ENCODE results near the gene GSTA2.
"Not testable (repeated sequence)": the region's sequence is repeated elsewhere in the genome, so short reads cannot be mapped to it uniquely, and the experiment has no call there.

Gene GSTA2

DNA sequence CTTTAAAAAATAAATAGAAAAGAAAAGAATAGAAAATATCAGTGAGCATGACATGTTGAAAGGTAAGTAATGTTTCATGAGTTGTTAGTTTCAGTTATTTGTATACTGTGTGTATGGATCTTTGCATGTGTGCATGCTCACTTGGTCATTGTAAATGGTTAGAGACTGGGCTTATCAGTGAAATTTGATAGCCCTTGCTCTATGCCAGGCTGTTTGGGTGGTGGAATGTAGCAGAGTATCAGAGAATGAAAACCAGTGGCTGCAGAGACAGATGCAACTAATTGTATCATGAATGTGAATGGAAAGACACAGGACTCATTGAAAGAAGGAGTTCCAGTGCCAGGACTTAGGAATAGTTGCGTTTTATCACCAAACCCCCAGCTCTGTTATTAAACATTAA lies 4.2 kb downstream of the GSTA2 start:
- no peak for DNase-seq

DNA sequence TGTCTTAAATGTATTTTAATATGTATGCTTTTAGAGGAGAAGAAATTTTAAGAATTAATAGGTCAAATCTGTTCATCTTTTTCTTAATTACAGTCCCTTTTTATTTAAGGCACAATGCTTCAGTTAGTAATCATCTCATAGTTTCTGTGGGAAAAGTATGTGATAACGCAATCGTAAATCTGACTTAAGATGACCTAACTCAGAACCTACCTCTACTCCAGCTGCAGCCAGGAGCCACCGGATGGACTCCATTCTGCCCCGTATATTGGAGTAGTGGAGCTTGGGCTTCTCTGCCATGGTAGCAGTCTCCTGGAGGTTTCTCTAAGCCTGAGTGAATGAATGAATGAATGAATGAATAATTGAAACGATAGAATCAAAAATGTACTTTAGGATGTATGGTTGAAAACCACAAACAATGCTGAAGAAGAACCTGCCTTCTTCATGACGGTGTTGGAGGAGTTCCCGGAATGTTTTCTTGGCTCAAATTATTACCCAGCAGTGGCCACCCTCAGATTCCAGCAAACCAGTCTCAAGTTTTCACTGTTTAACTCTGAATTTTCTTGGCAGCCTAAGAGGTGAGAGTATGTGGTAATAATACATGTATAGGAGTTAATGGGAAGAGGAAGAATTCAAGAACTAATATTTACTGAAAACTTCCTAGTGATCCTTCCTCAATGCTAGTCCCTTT lies 5.5 kb downstream of the GSTA2 start:
- not testable (repeated sequence) for DNase-seq

DNA sequence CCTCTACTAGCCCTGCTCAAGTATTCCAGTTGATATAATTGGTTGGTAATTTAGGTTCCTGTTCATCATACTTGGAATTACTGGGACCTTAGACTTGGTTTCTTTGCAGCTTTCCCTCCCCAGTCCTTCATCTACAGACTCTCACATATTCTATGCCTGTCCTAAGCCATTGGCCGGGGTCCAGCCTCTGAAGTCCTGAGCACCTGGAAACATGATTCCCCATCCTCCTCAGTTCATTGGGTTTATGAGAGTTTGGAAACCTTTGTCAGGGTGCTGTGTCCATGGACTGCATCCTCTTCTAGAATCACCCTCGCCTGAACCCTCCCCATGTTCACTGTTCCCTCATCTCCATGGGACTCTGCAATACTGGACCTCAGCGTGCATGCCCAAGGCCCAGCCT lies 8.8 kb downstream of the GSTA2 start:
- DNase-seq = no peak

DNA sequence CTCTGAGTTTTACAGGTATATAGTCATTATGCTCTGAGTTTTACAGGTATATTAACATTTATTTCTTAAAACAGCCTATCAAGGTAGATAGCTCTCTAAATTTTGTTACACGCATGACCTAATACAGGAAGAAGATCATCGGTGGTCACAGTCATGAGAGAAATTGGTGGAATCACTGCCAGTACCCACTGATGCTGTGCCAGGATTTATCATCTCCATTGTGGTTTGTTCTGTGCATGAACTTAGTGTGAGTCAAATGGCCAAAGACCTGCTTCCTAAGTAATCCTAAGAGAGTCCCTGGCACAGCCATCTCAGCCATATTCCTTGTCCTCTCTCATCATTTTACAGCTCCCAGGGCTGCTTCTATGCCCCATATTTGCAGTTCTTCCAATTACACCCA lies 10.1 kb downstream of the GSTA2 start:
- not testable (repeated sequence) for DNase-seq

DNA sequence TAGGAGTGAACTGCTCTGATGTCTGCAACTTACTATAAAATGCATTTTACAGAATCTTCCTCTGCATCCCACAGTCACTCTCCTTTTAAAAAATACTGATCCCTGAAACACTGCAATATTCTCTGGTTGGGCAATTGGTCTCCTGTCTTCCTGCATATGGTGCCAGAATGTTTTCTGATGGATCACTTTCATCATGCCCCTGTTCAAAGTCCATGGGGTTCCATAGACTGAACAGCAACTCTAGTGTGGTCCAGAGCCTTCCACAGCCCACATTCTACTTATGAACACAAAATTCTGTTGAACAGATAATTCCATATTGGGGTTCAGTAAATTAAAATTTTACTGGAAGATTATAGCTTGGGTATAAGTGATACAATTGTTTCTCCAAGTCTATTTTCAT lies 11.0 kb downstream of the GSTA2 start:
- no peak for DNase-seq

DNA sequence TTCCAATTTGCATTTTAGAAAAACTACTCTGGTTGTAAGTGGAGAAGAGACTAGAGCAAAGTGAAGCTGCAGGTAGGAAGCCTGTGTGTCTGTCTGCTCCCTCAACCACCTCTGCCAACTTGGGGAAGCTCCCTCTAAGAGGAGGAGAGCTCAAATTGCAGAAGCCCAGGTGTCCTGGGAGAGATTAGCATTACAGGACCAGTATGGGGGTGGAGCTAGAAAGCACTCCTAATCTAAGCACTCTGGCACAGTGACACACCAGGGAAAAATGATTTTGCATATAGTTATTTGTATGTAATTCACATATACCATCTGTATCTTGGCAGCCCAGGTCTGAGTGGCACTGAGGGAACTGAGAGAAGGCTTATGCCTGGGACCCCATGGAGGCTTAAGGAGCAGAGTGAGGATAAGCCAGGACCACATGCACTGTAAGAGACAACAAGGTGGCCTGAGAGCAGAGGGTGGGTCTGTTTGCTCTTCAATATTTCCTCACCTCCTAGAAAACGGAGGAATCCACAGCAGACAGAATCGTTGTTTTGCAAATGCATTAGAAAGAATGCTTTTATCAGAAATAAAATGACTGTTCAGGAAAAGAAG lies 13.6 kb downstream of the GSTA2 start:
- DNase-seq = no peak

DNA sequence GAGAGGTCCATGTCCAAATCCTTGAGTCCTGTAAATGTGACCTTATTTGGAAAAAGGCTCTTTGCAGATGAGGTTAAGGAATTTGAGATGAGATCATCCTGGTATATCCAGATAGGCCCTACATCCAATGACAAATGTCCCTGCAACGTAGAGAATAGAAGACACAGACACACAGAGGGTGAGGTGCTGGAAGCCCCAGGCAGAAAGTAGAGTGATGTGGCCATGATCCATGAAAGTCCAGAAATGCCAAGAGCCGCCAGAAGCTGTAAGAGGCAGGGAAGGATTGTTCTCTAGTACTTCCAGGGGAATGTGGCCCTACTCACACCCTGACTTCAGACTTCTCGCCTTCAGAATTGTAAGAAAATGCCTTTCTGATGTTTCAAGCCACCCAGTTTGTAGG lies 16.0 kb downstream of the GSTA2 start:
- DNase-seq = not testable (repeated sequence)

DNA sequence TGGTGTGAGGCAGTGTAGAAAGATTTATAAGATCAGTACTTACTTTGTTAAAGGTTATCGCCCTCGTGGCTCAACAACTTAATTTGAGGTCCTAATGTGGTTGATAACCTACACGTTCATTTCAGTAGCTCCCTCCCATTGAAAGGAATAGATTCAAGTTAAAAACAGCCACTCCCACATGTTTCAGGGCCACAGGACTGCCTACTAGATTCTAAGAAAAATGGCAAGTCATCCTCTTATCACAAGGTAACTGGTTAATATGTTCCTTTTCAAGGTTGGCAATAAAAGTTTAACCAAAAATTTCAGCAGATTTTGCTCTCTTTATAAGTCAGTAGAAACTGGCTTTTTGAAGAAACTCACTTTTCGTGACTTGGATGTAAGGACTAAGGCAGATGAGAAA lies 17.1 kb downstream of the GSTA2 start:
- no peak for DNase-seq

GRCh38 chr6:52745764-52746201 lies 17.5 kb downstream of the GSTA2 start:
- no peak for DNase-seq

DNA sequence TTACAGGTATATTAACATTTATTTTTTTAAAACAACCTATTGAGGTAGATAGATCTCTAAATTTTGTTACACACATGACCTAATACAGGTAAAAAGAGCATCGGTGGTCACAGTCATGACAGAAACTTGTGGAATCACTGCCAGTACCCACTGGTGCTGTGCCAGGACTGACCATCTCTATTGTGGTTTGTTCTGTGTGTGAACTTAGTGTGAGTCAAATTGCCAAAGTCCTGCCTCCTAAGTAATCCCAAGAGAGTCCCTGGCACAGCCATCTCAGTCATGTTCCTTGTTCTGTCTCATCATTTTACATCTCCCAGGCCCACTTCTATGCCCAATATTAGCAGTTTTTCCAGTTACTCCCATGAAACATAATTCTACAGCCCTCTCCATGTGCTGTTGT lies 21.4 kb downstream of the GSTA2 start:
- no peak for DNase-seq

- no peak for DNase-seq
Measured at GRCh38 chr6:52739627-52740026, 23.6 kb downstream of the GSTA2 start.

- no peak for DNase-seq
Measured at GRCh38 chr6:52739134-52739533, 24.1 kb downstream of the GSTA2 start.

DNA sequence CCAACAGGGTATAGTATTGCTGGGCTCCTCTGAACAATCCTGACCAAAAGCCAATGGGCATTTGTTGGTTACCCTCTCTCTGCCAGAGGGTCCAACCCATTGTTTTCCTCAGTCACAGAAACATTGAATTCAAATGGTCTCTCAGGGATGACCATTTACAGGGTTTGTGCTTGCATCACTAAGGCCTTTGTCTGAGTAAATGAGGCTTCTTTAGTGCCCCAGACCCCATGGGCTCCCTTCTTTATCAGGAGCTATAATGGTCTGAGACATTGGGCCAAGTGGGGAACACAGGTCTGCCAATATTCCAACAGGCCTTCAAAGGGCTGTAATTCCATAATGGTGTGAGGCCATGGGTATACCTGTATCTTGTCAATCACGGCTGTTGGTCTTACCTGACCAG lies 27.1 kb downstream of the GSTA2 start:
- no peak for DNase-seq

GRCh38 chr6:52735071-52735470 lies 28.2 kb downstream of the GSTA2 start:
- no peak for DNase-seq

DNA sequence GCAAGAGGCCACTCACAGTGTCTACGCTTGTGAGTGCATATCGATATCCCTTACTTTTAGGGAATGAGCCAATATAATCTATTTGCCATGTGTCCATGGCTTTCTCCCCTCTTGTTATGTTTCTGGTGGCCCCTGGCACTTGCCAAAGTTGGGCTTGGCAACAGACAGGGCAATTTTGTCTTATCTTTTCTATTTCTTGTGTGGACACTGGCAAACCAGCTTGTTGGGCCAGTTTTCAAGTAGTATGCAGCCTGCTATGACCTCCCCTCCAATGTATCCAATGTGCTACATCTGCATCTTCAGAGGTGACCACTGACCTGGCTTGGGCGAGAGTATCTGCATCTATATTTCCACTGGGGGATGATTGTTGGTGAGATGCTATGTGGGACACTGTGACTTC lies 29.2 kb downstream of the GSTA2 start:
- DNase-seq = no peak

DNA sequence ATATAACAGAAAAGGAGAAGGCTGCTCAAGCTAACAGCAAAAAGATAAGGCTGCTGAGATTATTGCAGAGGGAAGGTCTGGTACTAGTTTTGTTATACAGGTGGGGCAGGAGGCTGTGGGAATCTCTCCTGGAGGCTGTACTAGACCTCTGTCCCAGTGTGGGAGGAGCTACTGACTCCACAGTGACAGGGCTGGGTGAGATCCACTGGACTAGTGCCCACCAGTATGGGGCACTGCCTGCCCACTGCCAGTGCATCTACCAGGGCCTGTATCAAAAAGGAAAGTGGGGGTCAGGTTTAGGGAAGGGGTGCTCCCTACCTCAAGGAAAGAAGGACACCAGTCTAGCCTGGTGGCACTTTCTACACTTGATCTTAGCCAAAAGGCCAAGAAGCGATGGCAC lies 30.1 kb downstream of the GSTA2 start:
- no peak for DNase-seq

GRCh38 chr6:52731719-52732118 lies 31.6 kb downstream of the GSTA2 start:
- no peak for DNase-seq

DNA sequence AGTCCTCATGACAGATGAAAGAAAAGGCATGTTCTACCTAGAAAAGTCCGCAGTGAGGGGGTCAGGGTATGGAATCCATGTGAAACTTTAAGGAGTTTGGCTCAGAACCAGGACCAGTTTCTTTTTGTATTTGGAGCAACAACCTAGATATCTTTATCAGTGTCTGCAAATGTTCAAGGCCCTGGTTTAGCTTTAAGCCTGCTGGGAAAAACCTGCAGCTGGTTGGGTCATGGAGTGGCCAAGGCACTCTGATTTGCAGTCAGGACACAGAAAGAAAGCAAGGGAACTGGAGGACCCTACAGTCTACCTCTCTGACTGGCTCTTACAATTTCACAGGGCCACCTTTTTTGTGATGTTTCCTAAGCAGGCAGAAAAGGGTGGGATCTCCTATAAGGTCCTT lies 33.7 kb downstream of the GSTA2 start:
- DNase-seq = no peak

DNA sequence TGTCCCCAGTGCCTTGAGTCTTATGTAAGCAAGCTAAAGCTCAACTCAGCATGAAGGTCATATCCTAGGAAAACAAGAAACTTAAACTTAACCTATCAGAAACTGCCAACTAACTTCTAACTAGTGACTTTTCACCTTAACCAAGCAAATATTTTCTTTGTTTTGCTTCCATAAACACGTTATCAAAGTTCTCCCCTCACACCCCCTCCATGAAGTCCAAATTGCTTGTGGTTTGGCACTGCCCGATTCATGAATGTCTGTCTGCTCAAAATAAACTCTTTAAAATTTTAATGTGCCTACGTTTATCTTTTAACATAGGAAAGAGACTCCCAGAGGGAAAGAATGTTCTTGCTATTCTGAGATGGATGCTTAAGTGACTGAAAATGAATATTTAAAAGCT lies 34.9 kb downstream of the GSTA2 start:
- DNase-seq = no peak

DNA sequence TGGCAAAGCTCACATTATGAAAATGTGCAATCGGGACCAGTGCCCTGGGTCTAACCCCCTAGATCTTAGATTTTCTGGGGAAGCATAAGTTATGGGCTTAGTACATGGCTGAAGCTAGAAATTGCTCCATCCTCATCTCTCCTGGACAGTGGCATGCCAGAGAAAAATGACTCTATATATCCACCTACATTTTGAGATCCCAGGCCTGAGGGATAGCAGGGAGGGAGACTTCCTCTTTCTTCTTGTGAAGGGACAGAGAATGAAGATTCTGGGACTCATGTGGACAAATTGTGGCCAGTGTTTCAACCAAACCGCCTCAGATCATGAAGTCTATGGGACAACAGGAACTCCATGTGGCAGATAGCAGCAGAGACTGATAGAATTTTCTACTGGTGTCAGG lies 35.4 kb downstream of the GSTA2 start:
- no peak for DNase-seq

GRCh38 chr6:52726741-52727535 lies 36.3 kb downstream of the GSTA2 start:
- no peak for DNase-seq

DNA sequence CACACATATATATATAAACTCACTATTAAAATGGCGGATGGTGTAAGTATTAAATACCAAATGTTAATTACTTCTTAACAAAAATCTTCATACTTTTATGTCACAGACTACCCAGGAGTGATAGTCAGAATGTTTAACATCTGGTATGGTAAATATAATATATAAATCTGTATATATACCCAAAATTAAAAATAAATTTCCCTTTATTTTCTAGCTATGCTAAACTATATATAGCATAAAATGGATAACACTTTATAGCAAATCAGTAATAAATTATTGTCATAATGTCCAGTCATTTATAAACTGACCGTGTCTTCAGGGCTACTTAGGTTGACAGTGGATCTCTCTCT lies 37.1 kb downstream of the GSTA2 start:
- DNase-seq = no peak

DNA sequence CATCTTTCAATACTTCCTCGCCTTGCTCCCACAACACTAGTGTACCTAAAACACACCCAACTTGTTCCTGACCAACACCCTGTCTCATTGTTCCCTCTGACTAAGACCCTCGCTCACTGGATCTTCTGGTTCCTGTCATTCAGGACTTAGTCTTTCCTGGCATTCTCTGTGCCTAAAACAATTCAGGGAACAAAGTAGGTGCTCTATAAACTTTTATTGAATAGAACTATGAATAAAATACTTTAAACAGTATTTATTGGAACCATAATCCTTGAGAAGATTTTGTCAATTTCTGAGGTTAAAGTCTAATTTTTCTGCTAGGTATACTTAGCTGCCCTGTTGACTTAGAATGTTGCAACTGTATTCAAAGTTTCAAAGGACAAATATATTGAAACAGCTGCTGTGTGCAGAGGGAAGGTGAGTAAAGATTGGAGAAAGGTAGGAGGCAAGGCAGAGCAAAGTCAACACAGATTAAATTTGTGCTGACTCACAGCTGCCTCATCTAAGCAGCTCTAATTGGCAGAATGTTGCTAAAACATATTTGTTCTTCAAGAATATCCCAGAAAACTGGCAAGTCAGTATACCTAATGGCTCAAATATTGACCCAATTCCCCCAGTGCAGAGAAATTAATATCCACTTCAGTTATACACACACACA lies 37.6 kb downstream of the GSTA2 start:
- DNase-seq = no peak

DNA sequence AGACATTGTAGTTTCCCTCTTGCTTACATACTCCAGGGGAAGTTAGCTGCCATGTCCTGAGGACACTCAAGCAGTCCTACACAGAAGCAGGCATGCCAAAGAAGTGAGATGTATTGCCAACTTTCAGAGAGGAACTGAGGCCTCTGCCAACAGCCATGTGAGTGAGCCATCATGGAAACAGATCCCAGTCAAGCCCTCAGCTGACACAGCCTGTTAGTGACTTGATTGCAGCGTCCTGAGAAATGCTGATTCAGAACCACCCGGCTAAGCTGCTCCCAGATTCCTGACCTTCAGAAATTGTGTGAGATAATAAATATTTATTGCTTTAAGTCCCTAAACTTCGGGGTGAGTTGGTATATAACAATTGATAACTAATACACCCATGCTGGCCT lies 38.1 kb downstream of the GSTA2 start:
- DNase-seq = peak; percentile 23 to 58
